Heart left ventricle (tissue), 16 donors: ENCODE measurements around the gene VDAC2. TPM values are rescaled to one million over a fixed set of nuclear protein-coding genes. Genes with fewer than 3 reads are reported as not detected.

Experiments
- ATAC-seq, 4 donors: fragments of 200-7000 bp; cut with Tn5 transposase; one replicate each; pipeline ENCODE4 v1.9.1; 2020 to 2022; ENCODE audit warnings: moderate library complexity in 4 of 4, mild to moderate bottlenecking in 3 of 4, moderate number of reproducible peaks in 1 of 4
- DNase-seq, 5 donors: peaks; one replicate each; pipeline ENCODE4 v3.0.0-alpha.2; 2020
- H3K27ac ChIP-seq, 12 donors: fragments of 200-600 bp; sonication (generic) in 4 of 12; one replicate each; pipeline versions ENCODE4 v1.5.0 to v1.8.0; 2016 to 2022; ENCODE audit warnings: mild to moderate bottlenecking in 2 of 12
- H3K27me3 ChIP-seq, 9 donors: fragments of 200-600 bp; sonication (generic) in 2 of 9; one replicate each; pipeline versions ENCODE4 v1.5.1 to v1.8.0; 2016 to 2022; ENCODE audit warnings: mild to moderate bottlenecking in 3 of 9
- H3K36me3 ChIP-seq, 9 donors: fragments of 200-600 bp; sonication (generic) in 2 of 9; one replicate each; pipeline versions ENCODE4 v1.5.0 to v1.8.0; 2018 to 2022; ENCODE audit warnings: mild to moderate bottlenecking in 2 of 9
- H3K4me1 ChIP-seq, 12 donors: fragments of 200-600 bp; sonication (generic) in 4 of 12; one replicate each; pipeline versions ENCODE4 v1.5.0 to v1.8.0; 2016 to 2022; ENCODE audit warnings: mild to moderate bottlenecking in 3 of 12
- H3K4me3 ChIP-seq, 12 donors: fragments of 200-600 bp; sonication (generic) in 4 of 12; one replicate each; pipeline versions ENCODE4 v1.5.0 to v1.8.0; 2017 to 2022; ENCODE audit warnings: mild to moderate bottlenecking in 9 of 12, moderate library complexity in 4 of 12
- H3K9me3 ChIP-seq, 12 donors: fragments of 200-600 bp; sonication (generic) in 4 of 12; one replicate each; pipeline versions ENCODE4 v1.5.0 to v1.8.0; 2016 to 2022; ENCODE audit warnings: mild to moderate bottlenecking in 1 of 12
- POLR2A ChIP-seq, 2 donors: fragments of 450-650 bp; IDR thresholded peaks; one replicate each; pipeline ENCODE4 v1.6.1; 2017; ENCODE audit warnings: antibody characterized with exemption in 2 of 2, mild to moderate bottlenecking in 2 of 2, moderate library complexity in 2 of 2
- WGBS, 4 donors: extraction: QIAGEN DNeasy Blood & Tissue Kit in 2 of 4; methylation state at CpG; one replicate each; pipeline versions ENCODE4 v1.1.5 to v1.1.7; 2013 to 2018; 5-methylcytosine and 5-hydroxymethylcytosine counted together
- intact Hi-C, 10 donors: fragments of 100-400 bp; cut with DNase I; formaldehyde crosslinking; loops; one replicate each; pipeline versions ENCODE4 v1.11.1 to v1.14.2; 2022
- polyA plus RNA-seq, 2 donors: library from polyadenylated mRNA; stranded (reverse); fragments of 200-250 nt; gene quantifications; one replicate each; pipeline ENCODE4 v1.2.3, GENCODE V29; 2013
- total RNA-seq, 9 donors: library from RNA; depleted of rRNA in 2 of 9; stranded (reverse); fragments of >200 nt in 2 of 9; fragmentation: NEBNext Ultra II Directional in 3 of 9; extraction: Animal tissue kit (Norgen Biotek cat#: 25700) in 3 of 9; gene quantifications; one replicate each; pipeline versions ENCODE4 v1.1.0 to v1.2.4, GENCODE V29; 2016 to 2023
- TF ChIP-seq, protein P1 (sequence below), 12 donors: fragments of 200-600 bp; sonication (generic) in 4 of 12; IDR thresholded peaks; one replicate each; pipeline versions ENCODE4 v1.5.0 to v1.8.0; 2018 to 2022; ENCODE audit warnings: antibody characterized with exemption in 12 of 12, mild to moderate bottlenecking in 5 of 12
- donor health status: ischemic (EF 13 %, LVEDD 7.1; RV severe dilation, severe dysfunction).
- donor health status: healthy with polysubstance abuse.
- donor health status: DM: no; HTN: yes; CAD: no.
- donor health status: DM: no; HTN: no; CAD: no.
- donor health status: ischemic (EF 25% LVEDD 6.9; RV normal size, moderate dysfunction).
- donor health status: ischemic (EF 25% LVEDD 5.7; RV mildly dilated, moderate dysfunction).
- donor health status: healthy.
- donor health status: DM: yes; HTN: yes; CAD: no.
- donor health status: ischemic (EF 35%, LVEDD 5.7; RV mildly dilated, moderate dysfunction).
- donor health status: nonischemic (EF 11% LVEDD 7.7; RV severe dilation, severe dysfunction).
- donor health status: DM: yes; HTN: yes; CAD: no.
- donor health status: PGD.
- donor health status: ischemic (EF 29% LVEDD 5.4; RV normal size, mild dysfunction).
- donor health status: nonischemic (EF 23%, LVEDD 6.1; RV moderate dilation, normal function).

Gene VDAC2
- total and polyA plus RNA-seq, 11 donors: 334 to 554 (median 472) TPM

DNA sequence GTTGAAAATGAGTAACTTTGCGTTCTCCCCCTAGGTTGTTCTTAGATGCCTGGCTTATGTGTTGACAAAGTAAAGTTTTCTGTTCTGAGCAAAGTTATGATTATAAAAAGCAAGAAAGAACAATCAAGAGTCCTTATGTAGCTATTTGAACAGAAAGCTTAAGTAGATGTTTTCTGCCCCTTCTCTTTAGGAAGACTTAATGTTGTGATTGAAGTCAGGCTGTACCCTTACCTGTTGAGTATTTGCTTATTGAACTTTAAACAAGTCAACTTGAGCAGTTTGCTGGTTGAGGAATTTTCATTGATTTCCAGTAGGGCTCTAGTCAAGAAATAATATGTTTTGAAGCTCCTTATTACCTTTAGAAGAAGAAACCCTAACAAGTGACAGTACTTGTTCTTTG is 33.9 kb upstream of the VDAC2 start:
- Histone ChIP-seq H3K9me3 (no peaks in the 10 kb centered on the region), H3K27ac (no peak overlapping the region), H3K27me3 (no peaks in the 10 kb centered on the region), H3K4me1 (peaks cover 0 to 25% (median 9%) of the 10 kb centered on the region in 12 donors), H3K36me3 (peaks cover 0 to 52% (median 32%) of the 10 kb centered on the region in 9 donors), H3K4me3 (no peak overlapping the region)
- ATAC-seq: no peak
- no peak for TF ChIP-seq POLR2A (IDR thresholded peaks at IDR 0.05)
- TF ChIP-seq, protein P1, sequence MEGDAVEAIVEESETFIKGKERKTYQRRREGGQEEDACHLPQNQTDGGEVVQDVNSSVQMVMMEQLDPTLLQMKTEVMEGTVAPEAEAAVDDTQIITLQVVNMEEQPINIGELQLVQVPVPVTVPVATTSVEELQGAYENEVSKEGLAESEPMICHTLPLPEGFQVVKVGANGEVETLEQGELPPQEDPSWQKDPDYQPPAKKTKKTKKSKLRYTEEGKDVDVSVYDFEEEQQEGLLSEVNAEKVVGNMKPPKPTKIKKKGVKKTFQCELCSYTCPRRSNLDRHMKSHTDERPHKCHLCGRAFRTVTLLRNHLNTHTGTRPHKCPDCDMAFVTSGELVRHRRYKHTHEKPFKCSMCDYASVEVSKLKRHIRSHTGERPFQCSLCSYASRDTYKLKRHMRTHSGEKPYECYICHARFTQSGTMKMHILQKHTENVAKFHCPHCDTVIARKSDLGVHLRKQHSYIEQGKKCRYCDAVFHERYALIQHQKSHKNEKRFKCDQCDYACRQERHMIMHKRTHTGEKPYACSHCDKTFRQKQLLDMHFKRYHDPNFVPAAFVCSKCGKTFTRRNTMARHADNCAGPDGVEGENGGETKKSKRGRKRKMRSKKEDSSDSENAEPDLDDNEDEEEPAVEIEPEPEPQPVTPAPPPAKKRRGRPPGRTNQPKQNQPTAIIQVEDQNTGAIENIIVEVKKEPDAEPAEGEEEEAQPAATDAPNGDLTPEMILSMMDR (IDR thresholded peaks at IDR 0.05): no peak
- intact Hi-C loops: loop anchor here in 1 of 10 donors (10.0 kb wide), 1 partner anchor 62 kb away; the partner anchor contains the start of gene SAMD8
- 97 to 100% (median 98%) methylated on average over 1 of the region's 1 CpG for WGBS, 4 donors
- DNase-seq: no peak

DNA sequence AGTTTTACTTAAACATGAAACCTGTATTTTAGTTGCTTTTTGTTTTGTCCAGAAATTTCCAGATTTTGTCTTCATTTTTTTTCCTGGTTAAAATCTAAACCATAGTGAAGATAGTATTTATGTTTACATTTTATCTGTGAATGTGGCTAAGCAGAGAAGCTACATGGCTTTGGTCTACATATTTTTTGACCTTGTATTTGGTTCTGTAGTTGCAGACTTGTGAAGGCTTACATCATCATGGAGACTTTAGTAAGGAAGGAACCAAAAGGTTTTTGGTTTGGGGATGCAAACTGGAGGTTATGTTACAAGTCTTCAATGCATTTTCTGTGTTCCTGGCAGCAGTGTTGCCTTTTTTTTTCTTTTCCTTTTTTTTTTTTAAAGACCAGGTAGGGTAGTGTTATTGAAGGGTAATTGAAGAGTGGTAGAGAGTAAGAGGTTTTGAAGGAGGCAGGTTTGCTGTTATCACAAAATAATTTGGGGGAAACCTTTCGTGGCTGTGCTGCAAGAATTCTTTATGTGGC is 30.9 kb upstream of the VDAC2 start:
- intact Hi-C loops: loop anchor here in 3 of 10 donors (10.0 kb wide), 1 partner anchor 65 kb away; the partner anchor contains the start of gene SAMD8 (in 3 of the 3)
- DNase-seq: no peak
- Histone ChIP-seq H3K4me1 (peaks cover 0 to 25% (median 9%) of the 10 kb centered on the region in 12 donors), H3K36me3 (peaks cover 0 to 39% (median 24%) of the 10 kb centered on the region in 9 donors), H3K27ac (peak overlapping the region in 6 of 12 donors; percentile 39 to 72 (median 60)), H3K9me3 (no peaks in the 10 kb centered on the region), H3K4me3 (no peak overlapping the region), H3K27me3 (no peaks in the 10 kb centered on the region)
- TF ChIP-seq POLR2A (IDR thresholded peaks at IDR 0.05): no peak
- TF ChIP-seq, protein P1 (IDR thresholded peaks at IDR 0.05): no peak
- no peak for ATAC-seq
- 76 to 91% (median 87%) methylated on average over 1 of the region's 1 CpG for WGBS, 4 donors

DNA sequence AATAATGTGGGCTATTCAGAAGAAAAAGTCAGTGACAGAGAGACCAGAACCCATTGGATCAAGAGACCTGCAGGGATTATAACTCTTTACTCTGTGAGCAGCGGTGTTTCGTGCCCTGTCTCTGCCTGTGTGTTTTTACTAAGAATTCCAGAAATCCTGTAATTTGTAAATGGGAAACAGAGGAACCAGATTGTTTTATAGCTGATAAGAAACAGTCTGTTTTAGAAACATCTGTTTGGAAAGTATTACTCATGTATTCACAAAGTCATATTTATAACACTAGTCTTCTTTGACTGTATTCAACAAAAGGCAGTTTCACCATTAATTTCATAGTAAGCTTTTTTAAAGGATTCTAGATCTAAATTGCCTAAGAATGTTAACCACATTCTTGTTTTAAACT is 30.0 kb upstream of the VDAC2 start:
- WGBS, 4 donors: 64 to 85% (median 73%) methylated on average over 2 of the region's 2 CpGs
- Histone ChIP-seq H3K4me1 (peaks cover 0 to 25% (median 9%) of the 10 kb centered on the region in 12 donors), H3K9me3 (no peaks in the 10 kb centered on the region), H3K27me3 (no peaks in the 10 kb centered on the region), H3K36me3 (peaks cover 0 to 35% (median 24%) of the 10 kb centered on the region in 9 donors), H3K27ac (peak overlapping the region in 9 of 12 donors; percentile 23 to 72 (median 58)), H3K4me3 (peak overlapping the region in 2 of 12 donors; percentile 10 to 11)
- TF ChIP-seq, protein P1 (IDR thresholded peaks at IDR 0.05): no peak
- TF ChIP-seq POLR2A (IDR thresholded peaks at IDR 0.05): no peak
- intact Hi-C loops: loop anchor here in 2 of 10 donors (10.0 kb wide), 1 partner anchor 66 kb away; the partner anchor contains the start of gene SAMD8 (in 2 of the 2)
- DNase-seq: no peak
- peak; percentile 47 to 68 (median 56) for ATAC-seq

DNA sequence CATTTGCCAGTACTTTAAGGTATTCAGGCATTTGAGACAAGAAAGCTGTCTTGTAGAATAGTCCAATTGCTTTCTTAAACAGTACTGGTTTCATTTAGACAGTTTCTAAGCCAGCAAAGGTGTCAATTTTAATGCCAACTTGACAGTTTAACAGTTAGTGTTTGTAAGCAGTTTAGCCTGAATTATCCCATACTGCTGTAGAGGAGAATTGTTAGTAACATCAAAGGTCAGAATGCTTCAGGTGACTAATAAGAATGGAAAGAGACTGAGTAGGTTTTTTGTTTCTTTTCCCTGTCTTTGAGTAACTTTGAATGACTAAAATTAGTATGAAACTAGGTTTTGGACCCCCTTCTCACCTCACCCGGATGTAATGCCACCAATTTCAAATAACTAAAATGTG is 29.5 kb upstream of the VDAC2 start:
- intact Hi-C loops: loop anchor here in 2 of 10 donors (10.0 kb wide), 1 partner anchor 66 kb away; the partner anchor contains the start of gene SAMD8 (in 2 of the 2)
- 85 to 93% (median 91%) methylated on average over 1 of the region's 1 CpG for WGBS, 4 donors
- ATAC-seq: no peak
- peaks cover 0 to 31% (median 21%) of the 10 kb centered on the region in 9 donors for H3K36me3 ChIP-seq
- no peak for DNase-seq
- no peak overlapping the region for H3K4me3 ChIP-seq
- peak overlapping the region in 10 of 12 donors; percentile 13 to 72 (median 54) for H3K27ac ChIP-seq
- H3K27me3 ChIP-seq: no peaks in the 10 kb centered on the region
- TF ChIP-seq, protein P1 (IDR thresholded peaks at IDR 0.05): no peak
- no peak for TF ChIP-seq POLR2A (IDR thresholded peaks at IDR 0.05)
- H3K9me3 ChIP-seq: no peaks in the 10 kb centered on the region
- H3K4me1 ChIP-seq: peaks cover 0 to 25% (median 11%) of the 10 kb centered on the region in 12 donors
